Neural cell (in vitro differentiated cells): ENCODE measurements around the gene VASN. TPM values are rescaled to one million over a fixed set of nuclear protein-coding genes. Genes with fewer than 3 reads are reported as not detected.

ENCODE experiments used
- H2AFZ ChIP-seq: fragments of 200-600, 300-800 bp; sonication (generic), shearing (Covaris generic); 2 replicates; pipeline ENCODE4 v1.6.0; 2014; ENCODE audit warnings: low read depth, mild to moderate bottlenecking, antibody characterized with exemption, low read length, moderate library complexity
- H3F3A ChIP-seq: fragments of 200-600 bp; shearing (Covaris generic); 2 replicates; pipeline ENCODE4 v1.6.1; 2016; ENCODE audit warnings: mild to moderate bottlenecking, moderate library complexity, mixed read lengths, antibody characterized with exemption, low read length; ENCODE audit not compliant: insufficient read depth, poor library complexity, severe bottlenecking
- H3K27ac ChIP-seq: fragments of 200-600, 300-800 bp; sonication (generic), shearing (Covaris generic); 2 replicates; pipeline ENCODE4 v1.5.1; 2014; ENCODE audit warnings: mild to moderate bottlenecking, low read length, moderate library complexity
- H3K27me3 ChIP-seq: fragments of 300-800, 200-600 bp; sonication (generic), shearing (Covaris generic); 2 replicates; pipeline ENCODE4 v1.6.0; 2014; ENCODE audit warnings: mild to moderate bottlenecking, low read depth, low read length, moderate library complexity; ENCODE audit not compliant: insufficient read depth
- H3K36me3 ChIP-seq: fragments of 300-800, 200-600 bp; sonication (generic), shearing (Covaris generic); 2 replicates; pipeline ENCODE4 v1.5.1; 2014; ENCODE audit warnings: mild to moderate bottlenecking, antibody characterized with exemption, low read length, moderate library complexity; ENCODE audit not compliant: insufficient read depth
- H3K4me2 ChIP-seq: fragments of 300-800, 200-600 bp; sonication (generic), shearing (Covaris generic); 2 replicates; pipeline ENCODE4 v1.6.0; 2014; ENCODE audit warnings: mild to moderate bottlenecking, low read length
- H3K4me3 ChIP-seq: fragments of 300-800, 200-600 bp; sonication (generic), shearing (Covaris generic); 2 replicates; pipeline ENCODE4 v1.5.1; 2014; ENCODE audit warnings: mild to moderate bottlenecking, low read length, moderate library complexity
- H3K79me2 ChIP-seq: fragments of 200-600 bp; shearing (Covaris generic); replicated peaks from 2 replicates; pipeline ENCODE4 v1.6.0; 2014; ENCODE audit warnings: mild to moderate bottlenecking, low read length, moderate library complexity; ENCODE audit not compliant: insufficient read depth
- H3K9ac ChIP-seq: fragments of 300-800, 200-600 bp; sonication (generic), shearing (Covaris generic); 2 replicates; pipeline ENCODE4 v1.6.1; 2016; ENCODE audit warnings: mild to moderate bottlenecking, low read length, mixed read lengths
- H3K9me2 ChIP-seq: fragments of 200-600 bp; shearing (Covaris generic); 2 replicates; pipeline ENCODE4 v1.6.1; 2016; ENCODE audit warnings: mild to moderate bottlenecking, low read length, mixed read lengths; ENCODE audit not compliant: insufficient read depth
- H3K9me3 ChIP-seq: fragments of 200-600, 300-800 bp; sonication (generic), shearing (Covaris generic); 2 replicates; pipeline ENCODE4 v1.6.1; 2016; ENCODE audit warnings: mild to moderate bottlenecking, mixed run types, low read length, moderate library complexity, mixed read lengths
- H4K20me1 ChIP-seq: fragments of 200-600 bp; shearing (Covaris generic); 2 replicates; pipeline ENCODE4 v1.6.1; 2016; ENCODE audit warnings: mild to moderate bottlenecking, mixed run types; ENCODE audit not compliant: insufficient read depth
- CTCF ChIP-seq: fragments of 450-650 bp; IDR thresholded peaks from 2 replicates; pipeline ENCODE4 v1.5.1; 2014; ENCODE audit warnings: antibody characterized with exemption, mild to moderate bottlenecking, moderate library complexity; ENCODE audit not compliant: poor library complexity, severe bottlenecking
- EP300 ChIP-seq: fragments of 450-650 bp; conservative IDR thresholded peaks from 2 replicates; pipeline ENCODE4 v1.6.1; 2014; ENCODE audit warnings: antibody characterized with exemption, mild to moderate bottlenecking, moderate library complexity; ENCODE audit not compliant: poor library complexity, severe bottlenecking
- EZH2 ChIP-seq: fragments of 200-600, 300-800 bp; shearing (Covaris generic), sonication (generic); IDR thresholded peaks from 2 replicates; pipeline ENCODE4 v1.6.1; 2014; ENCODE audit warnings: antibody characterized with exemption, low read length, borderline replicate concordance, mild to moderate bottlenecking; ENCODE audit not compliant: insufficient read depth, poor library complexity, severe bottlenecking
- MXI1 ChIP-seq: fragments of 450-650 bp; conservative IDR thresholded peaks from 2 replicates; pipeline ENCODE4 v1.6.1; 2014; ENCODE audit warnings: antibody characterized with exemption, mild to moderate bottlenecking; ENCODE audit not compliant: poor library complexity, severe bottlenecking
- POLR2AphosphoS5 ChIP-seq: IDR thresholded peaks from 2 replicates; pipeline ENCODE4 v1.6.1; 2012
- RAD21 ChIP-seq: fragments of 450-650 bp; conservative IDR thresholded peaks from 2 replicates; pipeline ENCODE4 v1.6.1; 2014; ENCODE audit warnings: antibody characterized with exemption, mild to moderate bottlenecking, moderate library complexity
- REST ChIP-seq: IDR thresholded peaks from 2 replicates; pipeline ENCODE4 v1.6.1; 2012; ENCODE audit warnings: borderline replicate concordance
- SMC3 ChIP-seq: fragments of 450-650 bp; conservative IDR thresholded peaks from 2 replicates; pipeline ENCODE4 v1.6.1; 2014; ENCODE audit warnings: antibody characterized with exemption, mild to moderate bottlenecking, moderate library complexity; ENCODE audit not compliant: poor library complexity
- TAF1 ChIP-seq: IDR thresholded peaks from 2 replicates; pipeline ENCODE4 v1.6.1; 2012; ENCODE audit warnings: low read depth
- polyA plus RNA-seq: library from polyadenylated mRNA; depleted of rRNA; stranded (reverse); fragments of >200 nt; gene quantifications from 2 replicates; pipeline ENCODE4 v1.2.3, GENCODE V29; 2014

VASN gene
- polyA plus RNA-seq, 1 donor from 2014 or later = 0.57 TPM

GRCh38 chr16:4385066-4385788 lies 13.6 kb downstream of the VASN start:
- Histone ChIP-seq H3K9me2 (no peaks in the 10 kb centered on the region), H3K27me3 (no peaks in the 10 kb centered on the region), H3K9me3 (no peaks in the 10 kb centered on the region), H3K4me2 (no peak overlapping the region), H3K4me3 (no peak overlapping the region), H3K9ac (no peak overlapping the region), H3K36me3 (no peaks in the 10 kb centered on the region), H2AFZ (no peak overlapping the region), H3K79me2 (no peaks in the 10 kb centered on the region), H3F3A (no peaks in the 10 kb centered on the region), H4K20me1 (no peaks in the 10 kb centered on the region), H3K27ac (no peak overlapping the region)
- no peak for TF ChIP-seq TAF1
- no peak for TF ChIP-seq MXI1
- no peak for TF ChIP-seq EZH2
- no peak for TF ChIP-seq CTCF
- no peak for TF ChIP-seq REST
- no peak for TF ChIP-seq EP300
- no peak for TF ChIP-seq POLR2AphosphoS5
- TF ChIP-seq SMC3 = no peak
- no peak for TF ChIP-seq RAD21

GRCh38 chr16:4385789-4386450 lies 14.3 kb downstream of the VASN start:
- no peak overlapping the region for H3K27ac ChIP-seq
- no peaks in the 10 kb centered on the region for H4K20me1 ChIP-seq
- H3K9ac ChIP-seq = no peak overlapping the region
- H3K4me2 ChIP-seq = no peak overlapping the region
- no peak overlapping the region for H3K4me3 ChIP-seq
- no peaks in the 10 kb centered on the region for H3K9me3 ChIP-seq
- no peak for TF ChIP-seq SMC3
- no peak for TF ChIP-seq RAD21
- no peak for TF ChIP-seq EP300
- TF ChIP-seq MXI1 = no peak
- no peak for TF ChIP-seq TAF1
- no peaks in the 10 kb centered on the region for H3K79me2 ChIP-seq
- H3F3A ChIP-seq = no peaks in the 10 kb centered on the region
- H3K27me3 ChIP-seq = no peaks in the 10 kb centered on the region
- H3K9me2 ChIP-seq = no peaks in the 10 kb centered on the region
- H3K36me3 ChIP-seq = no peaks in the 10 kb centered on the region
- H2AFZ ChIP-seq = no peak overlapping the region
